Uterus (tissue), 2 donors: Measurements from ENCODE around the gene PGRMC2.

Experiments used
- POLR2A ChIP-seq, 2 donors: fragments of 450-650 bp; IDR thresholded peaks; one replicate each; pipeline ENCODE4 v1.6.1; 2016; ENCODE audit warnings: antibody characterized with exemption in 2 of 2, mild to moderate bottlenecking in 1 of 2, moderate library complexity in 1 of 2
- TF ChIP-seq, protein P1 (sequence below), 4 experiments: fragments of 200-600 bp in 2 of 4; fragments of 450-650 bp in 2 of 4; sonication (generic) in 2 of 4; IDR thresholded peaks; one replicate each; pipeline ENCODE4 v1.5.1; 2016 to 2019; ENCODE audit warnings: antibody characterized with exemption in 4 of 4, mild to moderate bottlenecking in 2 of 4, moderate library complexity in 1 of 4

DNA sequence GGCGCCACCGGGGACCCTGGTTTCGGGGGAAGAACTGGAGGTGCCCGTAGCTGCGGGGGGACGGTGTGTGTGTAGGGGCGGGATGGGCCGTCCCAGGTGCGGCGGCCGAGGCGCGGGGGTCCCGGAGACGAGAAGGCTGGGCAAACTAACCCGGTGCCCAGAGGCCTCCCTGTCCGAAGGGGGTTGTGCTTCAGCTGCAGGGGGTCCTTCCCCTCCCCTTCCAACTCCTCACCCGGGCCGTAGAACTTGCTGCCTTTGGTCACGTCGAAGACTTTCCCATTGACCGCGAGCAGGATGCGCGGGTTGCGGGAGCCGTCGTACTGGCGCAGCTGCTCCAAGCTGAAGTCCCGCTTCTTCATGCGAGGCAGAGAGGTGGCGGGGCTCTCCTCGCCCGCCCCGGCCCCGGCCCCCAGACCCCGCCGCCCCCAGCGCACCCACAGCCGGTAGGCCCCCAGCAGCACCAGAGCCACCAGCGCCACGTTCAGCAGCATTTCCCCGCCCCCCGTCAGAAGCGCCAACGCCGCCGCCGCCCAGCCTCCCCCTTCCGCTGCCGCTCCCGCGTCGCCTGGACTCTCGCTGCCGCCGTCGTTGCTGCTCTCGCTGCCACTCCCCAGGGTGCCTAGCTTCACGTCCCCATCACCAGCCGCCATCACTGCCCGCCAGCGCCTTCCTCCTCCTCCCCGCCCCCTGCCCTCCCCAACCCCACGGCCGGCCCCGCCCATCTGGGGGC, at the start of gene PGRMC2:
- TF ChIP-seq POLR2A (IDR thresholded peaks at IDR 0.05), result peak; percentile 14 to 47
- TF ChIP-seq, protein P1, sequence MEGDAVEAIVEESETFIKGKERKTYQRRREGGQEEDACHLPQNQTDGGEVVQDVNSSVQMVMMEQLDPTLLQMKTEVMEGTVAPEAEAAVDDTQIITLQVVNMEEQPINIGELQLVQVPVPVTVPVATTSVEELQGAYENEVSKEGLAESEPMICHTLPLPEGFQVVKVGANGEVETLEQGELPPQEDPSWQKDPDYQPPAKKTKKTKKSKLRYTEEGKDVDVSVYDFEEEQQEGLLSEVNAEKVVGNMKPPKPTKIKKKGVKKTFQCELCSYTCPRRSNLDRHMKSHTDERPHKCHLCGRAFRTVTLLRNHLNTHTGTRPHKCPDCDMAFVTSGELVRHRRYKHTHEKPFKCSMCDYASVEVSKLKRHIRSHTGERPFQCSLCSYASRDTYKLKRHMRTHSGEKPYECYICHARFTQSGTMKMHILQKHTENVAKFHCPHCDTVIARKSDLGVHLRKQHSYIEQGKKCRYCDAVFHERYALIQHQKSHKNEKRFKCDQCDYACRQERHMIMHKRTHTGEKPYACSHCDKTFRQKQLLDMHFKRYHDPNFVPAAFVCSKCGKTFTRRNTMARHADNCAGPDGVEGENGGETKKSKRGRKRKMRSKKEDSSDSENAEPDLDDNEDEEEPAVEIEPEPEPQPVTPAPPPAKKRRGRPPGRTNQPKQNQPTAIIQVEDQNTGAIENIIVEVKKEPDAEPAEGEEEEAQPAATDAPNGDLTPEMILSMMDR (IDR thresholded peaks at IDR 0.05), result no peak
